Measurements from ENCODE around the gene TYMP. TPM values are rescaled to one million over a fixed set of nuclear protein-coding genes. Genes with fewer than 3 reads are reported as not detected.

TYMP gene
- total RNA-seq, 1 donor from 2014 or later, result 10.8 TPM

GRCh38 chr22:50503475-50504145 is 26.2 kb downstream of the TYMP start:
- Mint-ChIP-seq H3K27ac (ENCODE audit: unreplicated experiment) (no peak overlapping the region), H3K9me3 (ENCODE audit: unreplicated experiment) (no peaks in the 10 kb centered on the region), H3K4me3 (ENCODE audit: unreplicated experiment) (no peak overlapping the region), H3K36me3 (ENCODE audit: unreplicated experiment) (peaks cover 1% of the 10 kb centered on the region), H3K4me1 (ENCODE audit: unreplicated experiment) (peaks cover 6% of the 10 kb centered on the region), H3K27me3 (ENCODE audit: unreplicated experiment) (no peaks in the 10 kb centered on the region)
- DNase-seq (ENCODE audit: extremely low spot score, unreplicated experiment), result no peak
- TF ChIP-seq CTCF (IDR thresholded peaks at IDR 0.05), result no peak

DNA sequence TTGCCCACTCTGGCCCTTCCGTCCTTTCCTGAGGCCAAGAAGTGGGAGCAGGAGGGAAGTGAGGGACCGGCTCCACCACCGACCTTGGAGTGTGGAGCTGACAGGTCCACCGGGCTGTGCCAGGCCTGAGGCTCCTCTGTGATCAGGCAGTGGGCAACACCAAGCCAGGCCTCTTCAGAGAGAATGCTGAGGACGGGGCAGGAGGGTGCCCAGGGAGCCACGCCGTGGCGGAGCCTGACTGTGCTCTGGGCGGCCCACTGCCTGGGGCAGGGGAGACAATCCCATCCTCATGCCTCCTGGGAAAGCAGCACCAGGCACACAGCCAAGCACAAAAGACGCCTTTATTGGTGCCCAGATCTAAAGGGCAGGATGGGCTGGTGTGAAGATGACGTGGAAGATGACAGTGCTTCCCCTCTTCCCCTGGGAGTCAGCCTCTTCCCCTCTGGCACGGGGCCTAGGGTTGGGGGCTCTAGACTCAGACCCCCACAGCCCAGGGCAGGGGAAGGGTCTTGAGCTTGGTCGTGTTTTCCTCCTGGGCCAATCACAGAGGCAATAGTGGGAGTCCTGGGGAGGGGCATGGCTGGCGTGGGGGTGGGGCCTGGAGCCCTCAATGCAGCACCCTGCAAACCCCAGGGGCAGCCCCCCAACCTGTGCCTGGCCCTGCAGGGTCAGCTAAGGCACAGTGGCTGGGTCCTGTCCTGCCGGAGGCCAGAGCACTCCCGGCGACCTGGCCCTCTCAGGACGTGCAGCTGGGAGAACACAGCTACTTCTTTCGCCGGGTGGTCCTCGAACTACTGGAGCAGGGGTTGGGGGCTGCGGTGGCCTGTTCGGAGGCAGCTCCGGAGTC is 27.0 kb downstream of the TYMP start:
- Mint-ChIP-seq H3K27me3 (ENCODE audit: unreplicated experiment) (no peaks in the 10 kb centered on the region), H3K9me3 (ENCODE audit: unreplicated experiment) (no peaks in the 10 kb centered on the region), H3K4me1 (ENCODE audit: unreplicated experiment) (peaks cover 6% of the 10 kb centered on the region), H3K4me3 (ENCODE audit: unreplicated experiment) (no peak overlapping the region), H3K36me3 (ENCODE audit: unreplicated experiment) (peaks cover 1% of the 10 kb centered on the region), H3K27ac (ENCODE audit: unreplicated experiment) (no peak overlapping the region)
- no peak for DNase-seq (ENCODE audit: extremely low spot score, unreplicated experiment)
- TF ChIP-seq CTCF (IDR thresholded peaks at IDR 0.05), result no peak

- Mint-ChIP-seq H3K4me1 (ENCODE audit: unreplicated experiment) (peaks cover 6% of the 10 kb centered on the region), H3K4me3 (ENCODE audit: unreplicated experiment) (no peak overlapping the region), H3K36me3 (ENCODE audit: unreplicated experiment) (peaks cover 1% of the 10 kb centered on the region), H3K27me3 (ENCODE audit: unreplicated experiment) (peaks cover 1% of the 10 kb centered on the region), H3K27ac (ENCODE audit: unreplicated experiment) (no peak overlapping the region), H3K9me3 (ENCODE audit: unreplicated experiment) (no peaks in the 10 kb centered on the region)
- DNase-seq (ENCODE audit: extremely low spot score, unreplicated experiment), result no peak
- TF ChIP-seq CTCF (IDR thresholded peaks at IDR 0.05), result no peak
Measured at GRCh38 chr22:50502096-50502495, 27.7 kb downstream of the TYMP start.

DNA sequence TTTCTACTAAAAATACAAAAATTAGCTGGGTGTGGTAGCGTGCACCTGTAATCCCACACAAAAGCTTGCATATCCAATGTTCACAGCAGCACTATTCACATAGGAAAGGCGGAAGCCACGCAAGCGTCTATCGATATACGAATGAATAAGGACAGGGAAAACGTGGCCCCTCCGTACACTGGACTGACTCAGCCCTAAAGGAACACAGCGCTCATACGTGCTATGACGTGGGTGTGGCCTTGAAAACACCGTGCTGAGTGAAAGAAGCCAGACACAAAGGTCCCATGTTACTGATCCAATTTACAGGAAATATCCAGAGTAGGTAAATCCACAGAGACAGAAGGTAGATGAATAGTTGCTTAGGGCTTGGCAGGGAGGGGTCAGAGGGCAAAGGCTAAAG is 29.4 kb downstream of the TYMP start:
- Mint-ChIP-seq H3K9me3 (ENCODE audit: unreplicated experiment) (no peaks in the 10 kb centered on the region), H3K27ac (ENCODE audit: unreplicated experiment) (no peak overlapping the region), H3K27me3 (ENCODE audit: unreplicated experiment) (peaks cover 3% of the 10 kb centered on the region), H3K4me1 (ENCODE audit: unreplicated experiment) (no peaks in the 10 kb centered on the region), H3K36me3 (ENCODE audit: unreplicated experiment) (peaks cover 1% of the 10 kb centered on the region), H3K4me3 (ENCODE audit: unreplicated experiment) (no peak overlapping the region)
- DNase-seq (ENCODE audit: extremely low spot score, unreplicated experiment), result no peak
- no peak for TF ChIP-seq CTCF (IDR thresholded peaks at IDR 0.05)

GRCh38 chr22:50498322-50498890 is 31.4 kb downstream of the TYMP start:
- no peaks in the 10 kb centered on the region for H3K9me3 Mint-ChIP-seq (ENCODE audit: unreplicated experiment)
- no peak overlapping the region for H3K4me3 Mint-ChIP-seq (ENCODE audit: unreplicated experiment)
- H3K27me3 Mint-ChIP-seq (ENCODE audit: unreplicated experiment), result peaks cover 3% of the 10 kb centered on the region
- no peak for DNase-seq (ENCODE audit: extremely low spot score, unreplicated experiment)
- TF ChIP-seq CTCF (IDR thresholded peaks at IDR 0.05), result peak; percentile 62
- peaks cover 1% of the 10 kb centered on the region for H3K36me3 Mint-ChIP-seq (ENCODE audit: unreplicated experiment)
- no peak overlapping the region for H3K27ac Mint-ChIP-seq (ENCODE audit: unreplicated experiment)
- H3K4me1 Mint-ChIP-seq (ENCODE audit: unreplicated experiment), result no peaks in the 10 kb centered on the region

Measured in osteocyte (in vitro differentiated cells).